PC-3 (cell line): ENCODE results near the gene RNF126. TPM values are rescaled to one million over a fixed set of nuclear protein-coding genes. Genes with fewer than 3 reads are reported as not detected.

ENCODE experiments used
- ATAC-seq: fragments of 200-7000 bp; cut with Tn5 transposase; 2 replicates; pipeline ENCODE4 v1.9.1; 2020; ENCODE audit warnings: mild to moderate bottlenecking, moderate library complexity
- BruUV-seq: library from RNA; stranded (reverse); fragments of 400-500 nt; replicated peaks from 2 replicates; lab custom pipeline; 2021; lab: Mats Ljungman, UMichigan
- CTCF ChIA-PET: fragments of 300-600 bp; sonication (Branson Sonifier 250); formaldehyde crosslinking; loops from one replicate; lab custom pipeline; 2022; ENCODE audit warnings: antibody characterized with exemption; lab: Charles Lee
- POLR2A ChIA-PET: fragments of 300-600 bp; sonication (Branson Sonifier 250); formaldehyde crosslinking; loops from one replicate; lab custom pipeline; 2022; ENCODE audit warnings: antibody characterized with exemption; ENCODE audit not compliant: unreplicated experiment; lab: Charles Lee
- DNase-seq: peaks from one replicate; pipeline ENCODE4 v3.0.0-alpha.2; 2015
- H2AFZ ChIP-seq: fragments of 300-600 bp; sonication (generic); 2 replicates; pipeline ENCODE4 v1.6.0; 2016; ENCODE audit warnings: antibody characterized with exemption, low read length
- H3F3A ChIP-seq: fragments of 300-600 bp; sonication (generic); one replicate; pipeline ENCODE4 v1.6.0; 2017; ENCODE audit warnings: antibody characterized with exemption, low read length, control low read depth, mild to moderate bottlenecking; ENCODE audit not compliant: unreplicated experiment
- H3K27ac ChIP-seq: fragments of 300-600 bp; sonication (generic); 2 replicates; pipeline ENCODE4 v1.5.1; 2016; ENCODE audit warnings: mild to moderate bottlenecking, low read length
- H3K27me3 ChIP-seq: fragments of 300-600 bp; sonication (generic); 2 replicates; pipeline ENCODE4 v1.6.1; 2016; ENCODE audit warnings: low read length, mixed read lengths
- H3K36me3 ChIP-seq: fragments of 300-600 bp; sonication (generic); 2 replicates; pipeline ENCODE4 v1.6.1; 2016; ENCODE audit warnings: low read depth, mixed run types, low read length, mixed read lengths
- H3K4me1 ChIP-seq: fragments of 300-600 bp; sonication (generic); 2 replicates; pipeline ENCODE4 v1.5.1; 2016; ENCODE audit warnings: low read length; ENCODE audit not compliant: insufficient read depth
- H3K4me2 ChIP-seq: fragments of 300-600 bp; sonication (generic); 2 replicates; pipeline ENCODE4 v1.6.0; 2016; ENCODE audit warnings: low read length
- H3K4me3 ChIP-seq: fragments of 300-600 bp; sonication (generic); 2 replicates; pipeline ENCODE4 v1.5.1; 2016; ENCODE audit warnings: mild to moderate bottlenecking, low read length, mixed read lengths
- H3K79me2 ChIP-seq: fragments of 300-600 bp; sonication (generic); 2 replicates; pipeline ENCODE4 v1.6.1; 2017; ENCODE audit warnings: low read length, mixed read lengths
- H3K9ac ChIP-seq: fragments of 300-600 bp; sonication (generic); 2 replicates; pipeline ENCODE4 v1.6.0; 2016; ENCODE audit warnings: mild to moderate bottlenecking, low read length
- H3K9me2 ChIP-seq: fragments of 300-600 bp; sonication (generic); replicated peaks from 2 replicates; pipeline ENCODE4 v1.6.1; 2016; ENCODE audit warnings: mixed run types, low read length, mixed read lengths
- H3K9me3 ChIP-seq: fragments of 300-600 bp; sonication (generic); 2 replicates; pipeline ENCODE4 v1.6.1; 2016; ENCODE audit warnings: low read length, mixed read lengths
- H4K20me1 ChIP-seq: fragments of 300-600 bp; sonication (generic); 2 replicates; pipeline ENCODE4 v1.6.1; 2016; ENCODE audit warnings: low read length, mixed read lengths
- CTCF ChIP-seq: fragments of 300-600 bp; sonication (generic); conservative IDR thresholded peaks from 2 replicates; pipeline ENCODE4 v1.5.1; 2017; ENCODE audit warnings: antibody characterized with exemption, low read depth, mild to moderate bottlenecking, low read length
- EZH2 ChIP-seq: fragments of 300-600 bp; sonication (generic); IDR thresholded peaks from one replicate; pipeline ENCODE4 v1.6.1; 2017; ENCODE audit warnings: antibody characterized with exemption, mild to moderate bottlenecking, low read length; ENCODE audit not compliant: unreplicated experiment
- EZH2phosphoT487 ChIP-seq: fragments of 300-600 bp; sonication (generic); IDR thresholded peaks from 2 replicates; pipeline ENCODE4 v1.6.1; 2018; ENCODE audit warnings: mild to moderate bottlenecking, antibody characterized with exemption, low read length, borderline replicate concordance
- intact Hi-C: fragments of 100-400 bp; cut with micrococcal nuclease; formaldehyde crosslinking; loops from 2 replicates; pipeline ENCODE4 v1.9.0; 2023
- total RNA-seq: library from RNA; depleted of rRNA; stranded (reverse); fragments of >200 nt; gene quantifications from 2 replicates; pipeline ENCODE4 v1.2.3, GENCODE V29; 2014

The RNF126 gene
- total RNA-seq, 1 experiment from 2014 or later = 86.4 TPM

GRCh38 chr19:685454-685931 lies 22.5 kb upstream of the RNF126 start:
- intact Hi-C loops = no loop called here
- Histone ChIP-seq H3K36me3 (no peaks in the 10 kb centered on the region), H3K4me3 (no peak overlapping the region), H3K79me2 (no peaks in the 10 kb centered on the region), H3K27me3 (no peaks in the 10 kb centered on the region), H3K4me2 (no peak overlapping the region), H3F3A (no peaks in the 10 kb centered on the region), H2AFZ (no peak overlapping the region), H3K9me2 (no peaks in the 10 kb centered on the region), H3K9ac (no peak overlapping the region), H3K27ac (no peak overlapping the region), H3K4me1 (no peaks in the 10 kb centered on the region), H4K20me1 (no peaks in the 10 kb centered on the region), H3K9me3 (no peaks in the 10 kb centered on the region)
- ChIA-PET CTCF (no interaction called here), POLR2A (no interaction called here)
- BruUV-seq = no TSS peak
- ATAC-seq (no peak), DNase-seq (no peak)
- TF ChIP-seq CTCF = no peak
- TF ChIP-seq EZH2 = no peak
- no peak for TF ChIP-seq EZH2phosphoT487

- Histone ChIP-seq H3K4me3 (no peak overlapping the region), H3K4me2 (no peak overlapping the region), H3K9ac (no peak overlapping the region), H3K9me3 (no peaks in the 10 kb centered on the region), H3K27ac (no peak overlapping the region), H3K4me1 (peaks cover 15% of the 10 kb centered on the region), H2AFZ (no peak overlapping the region), H3K36me3 (no peaks in the 10 kb centered on the region), H3K79me2 (peaks cover 19% of the 10 kb centered on the region), H3K9me2 (no peaks in the 10 kb centered on the region), H3K27me3 (no peaks in the 10 kb centered on the region), H3F3A (no peaks in the 10 kb centered on the region), H4K20me1 (no peaks in the 10 kb centered on the region)
- ChIA-PET CTCF (no interaction called here), POLR2A (no interaction called here)
- no peak for TF ChIP-seq EZH2
- no peak for TF ChIP-seq CTCF
- no peak for TF ChIP-seq EZH2phosphoT487
- ATAC-seq (no peak), DNase-seq (no peak)
- intact Hi-C loops = no loop called here
- BruUV-seq = no TSS peak
Measured at GRCh38 chr19:682678-683320, 19.8 kb upstream of the RNF126 start.
